ENCODE results near the gene TSEN54. TPM values are rescaled to one million over a fixed set of nuclear protein-coding genes. Genes with fewer than 3 reads are reported as not detected.

TSEN54 gene
- total RNA-seq, 1 experiment from 2014 or later = 25.8 TPM

GRCh38 chr17:75524970-75525805 is 8.9 kb downstream of the TSEN54 start, which contains the start of gene LLGL2:
Gene LLGL2 (plus strand): TSS chr17:75525697. CDS start chr17:75543427, 17,730 bp downstream.
- in situ Hi-C loops (cut with HindIII; ENCODE audit: low pct_unique_long_range_greater_than_20kb, low sequenced_read_pairs) = no loop called here
- peak; percentile 87 for DNase-seq (ENCODE audit: low read depth, low spot score)

- in situ Hi-C loops (cut with HindIII; ENCODE audit: low pct_unique_long_range_greater_than_20kb, low sequenced_read_pairs) = no loop called here
- DNase-seq (ENCODE audit: low read depth, low spot score) = no peak
Measured at GRCh38 chr17:75525806-75526554, 9.7 kb downstream of the TSEN54 start.

GRCh38 chr17:75526555-75527270 is 10.4 kb downstream of the TSEN54 start:
- no peak for DNase-seq (ENCODE audit: low read depth, low spot score)
- in situ Hi-C loops (cut with HindIII; ENCODE audit: low pct_unique_long_range_greater_than_20kb, low sequenced_read_pairs) = no loop called here

- DNase-seq (ENCODE audit: low read depth, low spot score) = no peak
- in situ Hi-C loops (cut with HindIII; ENCODE audit: low pct_unique_long_range_greater_than_20kb, low sequenced_read_pairs) = no loop called here
Measured at GRCh38 chr17:75530837-75531720, 14.8 kb downstream of the TSEN54 start.

- DNase-seq (ENCODE audit: low read depth, low spot score) = no peak
Measured at GRCh38 chr17:75531721-75532072, 15.4 kb downstream of the TSEN54 start.

GRCh38 chr17:75535119-75535537 is 18.8 kb downstream of the TSEN54 start:
- in situ Hi-C loops (cut with HindIII; ENCODE audit: low pct_unique_long_range_greater_than_20kb, low sequenced_read_pairs) = no loop called here

More at GRCh38 chr17:75531721-75532072, 15.4 kb downstream of the TSEN54 start:
- in situ Hi-C loops (cut with HindIII; ENCODE audit: low pct_unique_long_range_greater_than_20kb, low sequenced_read_pairs) = no loop called here

GRCh38 chr17:75535871-75536270 is 19.5 kb downstream of the TSEN54 start:
- no peak for DNase-seq (ENCODE audit: low read depth, low spot score)
- in situ Hi-C loops (cut with HindIII; ENCODE audit: low pct_unique_long_range_greater_than_20kb, low sequenced_read_pairs) = no loop called here

More at GRCh38 chr17:75535119-75535537, 18.8 kb downstream of the TSEN54 start:
- DNase-seq (ENCODE audit: low read depth, low spot score) = no peak

GRCh38 chr17:75536366-75536765 is 20.0 kb downstream of the TSEN54 start:
- in situ Hi-C loops (cut with HindIII; ENCODE audit: low pct_unique_long_range_greater_than_20kb, low sequenced_read_pairs) = no loop called here
- no peak for DNase-seq (ENCODE audit: low read depth, low spot score)

GRCh38 chr17:75539967-75540729 is 23.8 kb downstream of the TSEN54 start:
- in situ Hi-C loops (cut with HindIII; ENCODE audit: low pct_unique_long_range_greater_than_20kb, low sequenced_read_pairs) = no loop called here
- DNase-seq (ENCODE audit: low read depth, low spot score) = no peak

- no peak for DNase-seq (ENCODE audit: low read depth, low spot score)
- in situ Hi-C loops (cut with HindIII; ENCODE audit: low pct_unique_long_range_greater_than_20kb, low sequenced_read_pairs) = no loop called here
Measured at GRCh38 chr17:75540923-75541503, 24.7 kb downstream of the TSEN54 start.

- in situ Hi-C loops (cut with HindIII; ENCODE audit: low pct_unique_long_range_greater_than_20kb, low sequenced_read_pairs) = no loop called here
- DNase-seq (ENCODE audit: low read depth, low spot score) = no peak
Measured at GRCh38 chr17:75542229-75542628, 25.9 kb downstream of the TSEN54 start.

GRCh38 chr17:75542728-75543336 is 26.5 kb downstream of the TSEN54 start:
- in situ Hi-C loops (cut with HindIII; ENCODE audit: low pct_unique_long_range_greater_than_20kb, low sequenced_read_pairs) = no loop called here
- DNase-seq (ENCODE audit: low read depth, low spot score) = no peak

- in situ Hi-C loops (cut with HindIII; ENCODE audit: low pct_unique_long_range_greater_than_20kb, low sequenced_read_pairs) = no loop called here
- no peak for DNase-seq (ENCODE audit: low read depth, low spot score)
Measured at GRCh38 chr17:75544250-75544649, 27.9 kb downstream of the TSEN54 start.

GRCh38 chr17:75546181-75546580 is 29.9 kb downstream of the TSEN54 start:
- in situ Hi-C loops (cut with HindIII; ENCODE audit: low pct_unique_long_range_greater_than_20kb, low sequenced_read_pairs) = no loop called here
- no peak for DNase-seq (ENCODE audit: low read depth, low spot score)

- in situ Hi-C loops (cut with HindIII; ENCODE audit: low pct_unique_long_range_greater_than_20kb, low sequenced_read_pairs) = no loop called here
- no peak for DNase-seq (ENCODE audit: low read depth, low spot score)
Measured at GRCh38 chr17:75547091-75547490, 30.8 kb downstream of the TSEN54 start.

- no peak for DNase-seq (ENCODE audit: low read depth, low spot score)
- in situ Hi-C loops (cut with HindIII; ENCODE audit: low pct_unique_long_range_greater_than_20kb, low sequenced_read_pairs) = no loop called here
Measured at GRCh38 chr17:75548813-75549212, 32.5 kb downstream of the TSEN54 start.
